Medulla oblongata (tissue), 1 donor: Measurements from ENCODE around the gene PARP11.

ENCODE experiments used
- DNase-seq: peaks from one replicate; pipeline ENCODE4 v3.0.0-alpha.2; 2015; ENCODE audit errors: extremely low spot score

Gene PARP11

GRCh38 chr12:3770891-3771290, 102.3 kb downstream of the PARP11 start:
- no peak for DNase-seq

- no peak for DNase-seq
Observed at GRCh38 chr12:3768911-3769447, 104.2 kb downstream of the PARP11 start.

GRCh38 chr12:3761116-3761735, 112.0 kb downstream of the PARP11 start:
- no peak for DNase-seq

GRCh38 chr12:3759878-3760277, 113.3 kb downstream of the PARP11 start:
- no peak for DNase-seq
